ENCODE data around the gene HOXA11.

- no peak for TF ChIP-seq PATZ1 (CRISPR knock-in tag; IDR thresholded peaks at IDR 0.05; ENCODE audit: borderline replicate concordance)
- TF ChIP-seq ESRRG (CRISPR knock-in tag; IDR thresholded peaks at IDR 0.05) = no peak
Measured at GRCh38 chr7:27146491-27147198, 38.4 kb downstream of the HOXA11 start.

Data from SK-N-SH treated with all-trans-retinoic acid at 6 μM for 48 hours (cell line).